Raji (cell line): ENCODE data around the gene EPB41L5.

Experiments used
- POLR2A ChIP-seq: IDR thresholded peaks from 2 replicates; pipeline ENCODE4 v1.6.1; 2011; ENCODE audit warnings: low read depth, low read length, control low read depth; ENCODE audit not compliant: insufficient read depth

The EPB41L5 gene

DNA sequence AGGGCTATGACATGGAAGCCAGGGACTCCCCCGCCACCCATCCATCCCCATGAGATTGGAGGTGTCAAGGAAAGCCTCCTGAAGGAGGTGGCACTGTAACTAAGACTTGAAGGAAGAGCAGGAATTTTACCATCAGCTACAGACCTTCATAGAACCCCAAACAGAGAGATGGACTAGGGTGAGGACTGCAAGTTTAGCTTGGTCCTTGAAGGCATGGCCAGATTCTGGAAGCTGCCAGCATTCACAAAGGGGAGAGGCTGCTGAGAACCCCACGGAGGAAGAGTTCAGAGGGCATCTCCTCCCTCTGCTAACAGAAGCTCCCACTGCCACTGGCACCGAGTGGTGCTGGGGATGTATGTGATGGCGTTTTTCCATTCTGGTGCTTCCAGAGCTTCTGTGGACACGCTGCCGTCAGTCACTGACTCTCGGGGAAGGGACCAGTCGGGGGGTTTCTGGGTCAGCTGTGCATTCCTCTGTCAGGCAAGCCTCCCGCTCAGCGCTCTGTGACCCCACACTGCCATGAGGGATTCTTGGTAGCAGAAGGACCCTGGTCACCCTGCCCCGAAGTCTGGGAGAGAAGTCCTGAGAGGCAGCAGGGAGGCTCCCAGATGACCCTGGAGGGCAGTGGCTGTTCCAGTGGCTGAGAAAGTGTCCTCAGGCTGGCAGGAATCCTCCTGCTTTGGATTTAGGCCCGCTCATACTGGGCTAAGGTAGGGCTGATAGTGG lies 192.2 kb downstream of the EPB41L5 start:
- no peak for TF ChIP-seq POLR2A

DNA sequence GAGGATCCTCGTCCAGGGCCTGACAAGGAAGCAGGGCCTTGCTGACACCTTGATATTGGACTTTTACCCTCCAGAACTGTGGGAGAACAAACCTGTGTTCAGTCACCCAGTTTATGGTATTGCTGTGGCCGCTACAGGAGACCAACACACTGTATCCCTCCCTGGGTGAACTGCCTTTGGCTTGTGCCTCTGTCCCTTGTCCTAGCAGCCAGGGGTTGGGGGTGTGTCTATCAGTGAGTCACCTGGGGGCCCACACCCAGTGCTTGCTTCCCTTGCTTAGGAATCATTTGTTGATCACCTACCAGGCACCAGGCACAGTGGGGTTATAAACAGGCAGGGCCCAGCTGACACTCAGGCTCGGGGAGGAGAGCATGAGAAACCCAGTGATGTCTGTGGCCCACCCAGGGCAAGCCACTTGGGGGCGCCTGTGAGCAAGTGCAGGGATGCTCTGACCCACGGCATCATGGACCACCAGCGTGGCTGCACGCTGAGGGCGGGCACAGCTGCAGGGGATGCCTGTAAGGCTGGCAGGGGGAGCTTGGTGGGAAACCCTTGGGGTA lies 193.2 kb downstream of the EPB41L5 start:
- no peak for TF ChIP-seq POLR2A

DNA sequence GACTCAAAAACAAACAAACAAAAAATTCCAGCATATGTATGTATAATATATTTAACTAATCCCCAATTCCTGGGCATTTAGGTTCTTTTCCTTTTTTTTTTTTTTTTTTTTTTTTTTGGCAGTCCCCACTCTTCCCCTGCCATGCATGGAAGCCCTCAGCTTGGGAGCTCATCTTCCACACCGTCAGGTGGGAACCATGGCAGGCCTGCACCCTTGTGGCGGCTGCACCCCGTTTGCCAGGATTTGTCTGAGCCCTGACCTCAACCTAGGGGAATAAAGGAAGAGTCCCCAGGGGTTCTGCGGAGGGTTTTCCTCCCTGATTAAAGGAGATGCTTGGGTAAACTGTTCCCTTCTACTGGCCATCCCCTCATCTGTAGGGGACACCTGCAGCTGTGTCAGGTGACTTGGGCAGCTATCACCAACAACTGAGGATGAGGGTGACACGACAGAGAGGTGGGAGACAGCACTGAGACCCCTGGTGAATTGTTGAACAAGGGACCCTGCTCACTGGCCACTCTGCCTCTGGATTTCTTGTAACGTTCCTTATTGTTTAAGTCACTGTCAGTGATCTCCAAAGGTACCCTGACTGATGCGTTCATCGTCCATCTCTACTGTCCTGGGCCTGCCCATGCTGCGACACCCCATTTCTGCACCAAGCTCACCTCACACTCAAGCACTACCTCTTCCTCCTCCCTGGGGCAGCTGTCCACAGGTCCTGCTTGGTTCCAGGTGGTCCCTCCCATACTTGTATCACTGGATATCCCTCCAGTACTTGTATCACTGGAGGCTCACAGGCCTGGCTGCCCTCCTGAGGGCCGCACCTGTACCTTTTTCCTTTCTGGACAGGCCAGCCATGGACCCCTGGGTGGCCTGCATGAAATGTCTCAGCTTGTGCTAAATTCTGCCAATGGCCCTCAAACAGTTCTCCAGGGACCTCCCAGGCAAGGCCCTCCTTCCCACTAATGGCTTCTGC lies 195.8 kb downstream of the EPB41L5 start:
- no peak for TF ChIP-seq POLR2A

DNA sequence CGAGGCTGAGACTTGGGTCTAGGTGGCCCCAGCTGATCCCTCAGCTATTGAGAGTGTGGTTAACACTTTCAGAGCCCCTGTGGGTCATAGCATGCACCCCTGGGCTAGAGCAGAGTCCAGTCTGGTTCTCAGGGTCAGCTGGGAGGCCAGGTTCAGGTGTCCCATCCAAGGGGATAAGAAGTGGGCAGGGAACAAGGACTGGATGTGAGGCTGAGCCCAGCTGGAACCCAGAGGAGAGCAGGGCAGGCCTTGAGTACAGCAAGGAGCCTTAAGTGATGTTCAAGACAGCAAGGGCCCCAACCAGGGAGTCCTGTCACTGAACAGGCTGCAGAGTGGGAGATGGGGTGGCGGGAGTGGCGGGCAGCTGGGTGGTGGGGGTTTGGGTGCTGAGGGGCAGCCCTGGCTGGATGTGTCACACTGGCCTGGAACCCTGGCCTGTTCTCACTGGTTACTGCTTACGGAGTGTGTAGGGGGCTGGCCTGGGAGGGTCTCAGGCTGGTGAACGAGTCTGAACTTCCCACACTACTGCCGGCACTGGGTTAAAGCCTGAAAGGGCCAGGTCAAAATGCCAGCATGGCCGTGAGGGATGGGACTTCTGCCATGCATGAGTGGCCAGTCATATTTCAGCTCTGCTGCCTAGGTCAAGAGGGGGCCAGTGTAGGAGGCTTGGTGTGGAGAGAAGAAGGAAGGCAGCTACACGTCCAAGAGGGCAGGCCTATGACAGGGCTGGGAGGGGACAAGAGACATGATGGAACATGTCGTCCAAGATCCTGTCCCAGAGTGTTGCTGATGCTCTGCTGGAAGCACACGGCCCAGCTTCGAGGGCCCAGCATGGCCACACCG lies 196.8 kb downstream of the EPB41L5 start:
- TF ChIP-seq POLR2A = no peak

DNA sequence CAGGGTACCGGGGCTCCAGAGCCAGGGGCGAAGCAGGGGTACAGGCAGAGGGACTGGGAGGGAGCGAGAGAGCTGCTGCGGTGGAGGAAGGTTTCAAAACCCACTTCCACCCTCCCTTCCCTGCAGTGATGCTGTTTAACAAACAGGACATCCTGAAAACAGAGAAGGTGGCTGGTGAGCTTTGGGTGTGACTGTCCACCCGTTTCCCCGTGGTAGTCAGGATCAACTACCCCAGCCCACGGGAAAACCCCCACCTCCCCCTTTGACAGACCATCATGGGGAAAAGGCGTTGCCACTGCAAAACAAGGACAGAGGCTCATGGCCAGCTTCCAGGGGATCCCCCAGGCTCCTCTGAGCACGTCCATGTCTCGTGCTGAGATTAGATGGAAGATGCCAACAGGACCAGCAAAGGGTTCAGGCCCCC lies 197.4 kb downstream of the EPB41L5 start:
- TF ChIP-seq POLR2A = no peak

DNA sequence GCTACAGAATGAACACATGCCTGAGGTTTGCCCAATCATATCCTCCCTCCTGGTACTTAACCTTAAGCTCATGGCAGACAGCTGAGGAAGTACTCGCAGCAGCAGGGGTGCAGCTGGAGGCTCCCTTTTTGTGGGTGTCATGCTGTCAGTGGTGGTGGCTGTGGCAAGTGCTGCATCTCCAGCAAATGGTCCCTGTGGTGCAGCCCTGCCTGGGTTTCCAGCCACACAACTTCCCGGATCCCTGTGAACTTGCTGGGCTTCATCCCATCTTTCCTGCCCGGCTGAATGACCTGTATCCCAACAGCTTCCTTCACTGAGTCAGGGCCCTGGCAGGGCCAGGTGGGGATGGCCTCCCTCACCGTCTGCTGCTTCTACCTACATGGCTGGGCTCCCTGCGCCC lies 205.3 kb downstream of the EPB41L5 start:
- TF ChIP-seq POLR2A = no peak

DNA sequence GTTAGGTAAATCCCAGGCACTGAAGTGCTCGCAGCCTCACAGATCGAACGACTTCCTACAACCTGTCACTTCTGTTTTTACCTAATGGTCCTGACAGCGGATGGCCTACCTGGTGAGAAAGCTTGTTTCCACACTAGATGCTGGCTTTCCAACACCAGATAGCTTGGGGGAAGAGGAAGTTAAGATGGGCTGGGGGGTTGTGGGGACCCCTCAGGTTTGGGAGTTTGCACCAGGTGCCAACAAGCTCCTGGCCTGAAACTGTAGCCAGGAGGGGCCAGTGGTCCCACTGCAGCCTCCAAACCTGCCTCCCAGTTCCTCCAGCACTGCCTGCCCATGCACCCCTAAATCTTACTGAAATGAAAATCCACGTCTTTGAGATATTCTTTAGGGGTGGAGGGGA lies 206.4 kb downstream of the EPB41L5 start:
- TF ChIP-seq POLR2A = no peak

DNA sequence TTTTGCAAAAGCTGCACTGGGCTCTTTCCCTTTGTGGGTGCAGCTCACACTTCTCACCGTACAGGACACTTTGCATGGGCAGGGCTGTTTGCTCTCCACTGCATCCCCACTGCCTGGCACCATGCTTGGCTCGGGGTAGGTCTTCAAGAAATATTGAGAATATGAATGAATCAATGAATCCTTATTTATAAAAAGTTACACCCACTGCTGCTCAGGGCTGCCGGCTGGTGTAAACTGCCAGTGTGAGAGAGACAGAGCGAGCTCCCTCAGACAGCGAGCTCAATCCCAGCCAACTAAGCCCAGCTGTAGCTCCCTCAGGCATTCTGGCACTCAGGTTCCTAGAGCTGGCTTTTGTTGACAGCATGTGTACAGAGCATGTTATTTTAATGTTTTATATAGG lies 206.9 kb downstream of the EPB41L5 start:
- no peak for TF ChIP-seq POLR2A

DNA sequence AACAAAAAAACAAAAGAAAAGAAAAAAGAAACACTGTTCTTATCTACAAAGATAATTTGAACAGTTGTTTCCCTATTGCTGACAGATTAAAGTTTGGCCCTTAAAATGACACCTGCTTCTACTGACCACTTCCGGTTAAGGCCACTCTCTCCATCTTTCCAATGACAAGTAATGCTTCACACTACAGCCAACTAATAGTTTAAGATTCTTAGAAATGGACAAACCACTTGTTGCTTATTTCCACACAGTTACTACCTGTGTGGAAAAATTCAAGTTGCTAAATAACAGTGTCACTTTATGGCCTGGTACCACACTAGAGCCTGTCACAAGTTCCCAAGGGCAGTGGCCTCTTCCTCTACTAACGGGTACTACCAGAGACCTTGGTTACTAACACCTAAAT lies 207.9 kb downstream of the EPB41L5 start:
- TF ChIP-seq POLR2A = no peak

DNA sequence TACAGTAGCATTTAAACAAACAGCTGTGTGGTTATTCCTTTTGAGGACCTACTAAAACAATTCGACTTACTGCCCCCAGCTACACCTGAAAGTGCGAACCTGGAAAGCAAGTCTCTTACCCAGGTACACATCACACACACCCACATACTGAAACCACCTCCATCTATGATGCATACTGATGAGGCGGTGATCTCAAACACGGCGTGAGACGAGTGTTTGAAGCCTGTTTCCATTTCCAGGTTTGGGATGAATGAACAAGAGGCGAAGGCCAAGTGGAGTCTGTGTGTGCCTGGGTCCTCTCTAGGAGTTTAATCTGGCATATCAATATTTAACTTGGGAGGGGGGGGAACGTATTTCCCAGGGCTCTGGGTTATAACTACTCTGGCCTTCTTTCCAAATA lies 208.7 kb downstream of the EPB41L5 start:
- TF ChIP-seq POLR2A = no peak

DNA sequence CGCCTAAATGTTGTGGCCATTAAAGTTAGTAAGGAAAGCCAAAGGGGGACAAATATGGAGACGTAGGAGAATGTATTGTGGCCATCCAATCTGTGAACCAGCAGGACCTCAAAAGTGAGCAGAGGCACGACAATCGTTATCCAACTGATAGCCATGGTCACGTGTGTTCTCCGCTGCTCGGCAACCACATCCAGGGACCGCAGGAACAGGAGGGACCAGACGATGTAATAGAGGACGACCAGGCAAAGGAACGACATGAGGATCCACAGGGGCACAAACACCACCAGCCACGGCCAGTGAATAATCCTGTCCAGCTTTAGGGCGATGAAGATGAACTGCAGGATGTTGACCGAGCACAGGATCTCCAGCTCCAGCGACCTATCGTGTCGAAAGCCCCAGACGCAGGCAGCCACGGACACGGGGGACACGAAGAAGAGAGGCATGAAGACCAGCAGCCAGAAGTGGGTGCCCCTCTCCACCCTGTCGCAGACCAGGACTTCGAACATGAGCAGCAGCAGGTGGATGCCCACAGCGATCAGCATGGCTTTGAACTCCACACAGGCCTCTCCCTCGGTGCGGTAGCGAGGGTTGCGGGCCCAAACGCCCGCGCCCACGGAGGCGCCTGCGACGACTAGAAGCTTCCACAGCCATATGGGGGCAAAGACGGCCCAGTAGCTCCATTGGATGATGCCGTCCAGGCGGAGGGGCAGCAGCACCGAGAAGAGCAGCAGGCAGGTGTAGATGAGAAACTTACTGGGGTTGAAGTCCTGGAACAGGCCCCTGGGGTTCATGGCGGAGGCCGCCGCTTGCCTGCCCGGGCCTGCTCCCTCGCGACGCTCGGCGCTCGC lies 209.5 kb downstream of the EPB41L5 start:
- TF ChIP-seq POLR2A = no peak

DNA sequence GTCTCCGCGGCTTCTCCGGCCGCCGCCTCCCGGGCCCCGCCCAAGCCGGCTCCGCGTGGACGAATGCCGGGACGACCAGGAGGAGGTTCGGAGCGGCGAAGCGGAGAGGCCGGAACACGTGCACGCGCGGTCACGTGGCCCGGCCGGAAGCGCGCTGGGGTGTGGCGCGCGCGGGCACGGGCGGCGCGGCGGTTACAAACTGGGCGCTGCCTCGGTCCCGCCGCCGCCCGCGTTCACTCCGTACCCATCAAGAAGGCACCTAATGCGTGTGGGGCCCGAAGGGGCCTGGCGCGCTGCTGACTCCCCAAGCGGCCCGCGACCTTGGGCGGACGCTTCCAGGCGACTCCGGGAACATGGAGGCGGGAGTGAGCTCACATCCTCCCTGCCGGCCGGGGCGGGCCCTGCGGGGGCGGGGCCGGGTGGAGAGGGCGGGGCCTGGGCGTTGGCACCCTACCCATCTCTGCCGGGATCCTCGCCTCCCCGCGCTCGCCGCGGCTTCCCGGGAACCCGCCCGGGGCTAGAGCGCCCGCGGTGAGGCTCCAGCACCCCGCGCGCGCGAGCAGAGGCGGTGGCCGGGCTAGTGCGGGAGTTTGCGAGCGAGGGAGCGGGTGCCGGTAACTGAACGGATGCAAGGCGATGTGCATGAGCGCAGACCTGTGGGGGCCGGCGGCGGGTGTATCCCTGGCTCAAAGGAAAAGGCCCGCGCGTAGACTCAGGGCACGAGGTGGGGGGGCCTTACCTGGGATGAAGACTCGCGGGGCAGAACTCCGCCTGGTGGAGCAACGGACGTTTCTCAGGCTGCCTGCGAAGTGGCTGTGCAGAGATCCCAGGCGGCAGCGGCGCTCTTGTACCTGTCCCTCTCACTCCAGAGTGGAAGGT lies 210.4 kb downstream of the EPB41L5 start, which contains the start of gene TMEM185B:
Gene TMEM185B (minus strand): TSS at position 367 of the 879 bp plus-strand sequence. CDS start 424 bp downstream, outside the sequence.
- TF ChIP-seq POLR2A = no peak

DNA sequence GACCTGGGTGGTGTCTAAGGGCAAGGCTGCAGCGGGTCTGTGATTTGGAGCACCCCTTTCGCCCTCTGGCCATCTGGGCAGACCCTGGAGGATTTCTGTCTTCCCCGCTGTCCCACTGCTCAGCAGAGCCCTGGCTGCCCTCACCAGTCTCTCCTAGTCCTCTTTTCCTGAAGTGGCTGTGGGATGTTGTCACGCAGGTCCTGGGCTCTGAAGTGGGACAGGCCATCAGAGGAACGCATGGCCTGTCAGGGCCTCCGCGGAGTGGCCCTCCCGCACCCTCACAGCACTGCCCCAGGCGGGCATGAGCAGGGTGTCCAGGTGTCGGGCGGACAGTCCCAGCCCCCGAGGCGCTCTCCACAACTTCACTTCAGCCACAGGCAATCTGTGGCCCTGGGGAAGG lies 211.4 kb downstream of the EPB41L5 start:
- no peak for TF ChIP-seq POLR2A
